ENCODE results near the gene CCDC148. TPM values are rescaled to one million over a fixed set of nuclear protein-coding genes. Genes with fewer than 3 reads are reported as not detected.

CCDC148 gene
- total and polyA plus RNA-seq, 2 donors from 2014 or later, result 6.6 to 21.0 TPM

- DNase-seq (no peak), FAIRE-seq (no peak)
- Histone ChIP-seq H3K9me3 (ENCODE audit: control insufficient read depth in 2 of 3, insufficient read depth in 1 of 3, low read length in 3 of 3) (no peaks in the 10 kb centered on the region), H3K4me1 (ENCODE audit: control insufficient read depth in 2 of 3, insufficient read depth in 2 of 3, low read depth in 1 of 3, low read length in 3 of 3) (peaks cover 0 to 21% (median 7%) of the 10 kb centered on the region in 3 donors), H3K9ac (ENCODE audit: low read length in 3 of 3) (no peak overlapping the region), H3K27ac (ENCODE audit: low read depth in 2 of 2, low read length in 2 of 2) (no peak overlapping the region), H3K4me3 (ENCODE audit: low read length in 3 of 3) (no peak overlapping the region), H3K27me3 (ENCODE audit: control insufficient read depth, insufficient read depth, low read length) (no peaks in the 10 kb centered on the region), H3K36me3 (ENCODE audit: control insufficient read depth in 2 of 3, insufficient read depth in 3 of 3, low read length in 3 of 3) (no peaks in the 10 kb centered on the region)
- intact Hi-C loops (cut with DNase I), result no loop called here
- TF ChIP-seq CTCF (IDR thresholded peaks at IDR 0.05; ENCODE audit: borderline replicate concordance, extremely low read depth, insufficient read depth), result no peak
Measured at GRCh38 chr2:158489366-158490112, 33.0 kb upstream of the CCDC148 start.

GRCh38 chr2:158488442-158489216 is 32.1 kb upstream of the CCDC148 start:
- peaks cover 0 to 21% (median 7%) of the 10 kb centered on the region in 3 donors for H3K4me1 ChIP-seq (ENCODE audit: control insufficient read depth in 2 of 3, insufficient read depth in 2 of 3, low read depth in 1 of 3, low read length in 3 of 3)
- no peak overlapping the region for H3K9ac ChIP-seq (ENCODE audit: low read length in 3 of 3)
- no peaks in the 10 kb centered on the region for H3K9me3 ChIP-seq (ENCODE audit: control insufficient read depth in 2 of 3, insufficient read depth in 1 of 3, low read length in 3 of 3)
- no peaks in the 10 kb centered on the region for H3K27me3 ChIP-seq (ENCODE audit: control insufficient read depth, insufficient read depth, low read length)
- TF ChIP-seq CTCF (IDR thresholded peaks at IDR 0.05; ENCODE audit: borderline replicate concordance, extremely low read depth, insufficient read depth), result no peak
- intact Hi-C loops (cut with DNase I), result no loop called here
- H3K36me3 ChIP-seq (ENCODE audit: control insufficient read depth in 2 of 3, insufficient read depth in 3 of 3, low read length in 3 of 3), result no peaks in the 10 kb centered on the region
- H3K4me3 ChIP-seq (ENCODE audit: low read length in 3 of 3), result no peak overlapping the region
- no peak for DNase-seq
- no peak overlapping the region for H3K27ac ChIP-seq (ENCODE audit: low read depth in 2 of 2, low read length in 2 of 2)
- FAIRE-seq, result no peak

- no peak for FAIRE-seq
- no peaks in the 10 kb centered on the region for H3K27me3 ChIP-seq (ENCODE audit: control insufficient read depth, insufficient read depth, low read length)
- peak in 1 of 5 donors; percentile 37 for DNase-seq
Measured at GRCh38 chr2:158487419-158487818, 30.9 kb upstream of the CCDC148 start.

More at GRCh38 chr2:158487419-158487818, 30.9 kb upstream of the CCDC148 start:
- TF ChIP-seq CTCF (IDR thresholded peaks at IDR 0.05; ENCODE audit: borderline replicate concordance, extremely low read depth, insufficient read depth), result no peak
- no peak overlapping the region for H3K9ac ChIP-seq (ENCODE audit: low read length in 3 of 3)
- intact Hi-C loops (cut with DNase I), result no loop called here
- H3K4me3 ChIP-seq (ENCODE audit: low read length in 3 of 3), result no peak overlapping the region
- H3K9me3 ChIP-seq (ENCODE audit: control insufficient read depth in 2 of 3, insufficient read depth in 1 of 3, low read length in 3 of 3), result no peaks in the 10 kb centered on the region
- no peak overlapping the region for H3K27ac ChIP-seq (ENCODE audit: low read depth in 2 of 2, low read length in 2 of 2)
- H3K4me1 ChIP-seq (ENCODE audit: control insufficient read depth in 2 of 3, insufficient read depth in 2 of 3, low read depth in 1 of 3, low read length in 3 of 3), result peaks cover 0 to 21% (median 7%) of the 10 kb centered on the region in 3 donors
- H3K36me3 ChIP-seq (ENCODE audit: control insufficient read depth in 2 of 3, insufficient read depth in 3 of 3, low read length in 3 of 3), result no peaks in the 10 kb centered on the region
